Activated CD8-positive, alpha-beta memory T cell treated with anti-CD3 and anti-CD28 coated beads, Interleukin-2, amount 10 ng/mL, durations not matched to agents 7 days and 5 days (primary cell): ENCODE measurements around the gene TBX5. TPM values are rescaled to one million over a fixed set of nuclear protein-coding genes. Genes with fewer than 3 reads are reported as not detected.
A peak's percentile ranks its signal among the peaks of the same experiment; 100 is the strongest.

Experiments
- ATAC-seq: fragments of 150-1000 bp; cut with Tn5 transposase; one replicate; pipeline ENCODE4 v1.10.0; 2021; ENCODE audit warnings: moderate library complexity
- CTCF ChIA-PET: fragments of 350-600 bp; sonication (Branson Sonifier 250); formaldehyde crosslinking; loops from one replicate; lab custom pipeline; 2021; ENCODE audit warnings: antibody characterized with exemption; lab: Charles Lee
- DNase-seq: peaks from one replicate; pipeline ENCODE4 v3.0.0-alpha.2; 2020
- H3K27ac Mint-ChIP-seq: one replicate; pipeline ENCODE4 v1.8.0; 2021; ENCODE audit warnings: mild to moderate bottlenecking, mixed read lengths
- H3K27me3 Mint-ChIP-seq: one replicate; pipeline ENCODE4 v1.8.0; 2021; ENCODE audit warnings: mixed read lengths
- H3K36me3 Mint-ChIP-seq: one replicate; pipeline ENCODE4 v1.8.0; 2021; ENCODE audit warnings: mild to moderate bottlenecking, mixed read lengths
- H3K4me1 Mint-ChIP-seq: one replicate; pipeline ENCODE4 v1.8.0; 2021; ENCODE audit warnings: mixed read lengths
- H3K4me3 Mint-ChIP-seq: one replicate; pipeline ENCODE4 v1.8.0; 2021; ENCODE audit warnings: mild to moderate bottlenecking, moderate library complexity, mixed read lengths
- H3K9me3 Mint-ChIP-seq: one replicate; pipeline ENCODE4 v1.8.0; 2022; ENCODE audit warnings: low read depth, mixed read lengths
- total RNA-seq, 2 experiments: library from RNA; stranded (reverse); gene quantifications; one replicate each; pipeline ENCODE4 v1.2.3, GENCODE V29; 2021

TBX5 gene
- total RNA-seq, 2 experiments from 2014 or later: not detected

GRCh38 chr12:114406316-114406983 is 506 bp upstream of the TBX5 start:
- Mint-ChIP-seq H3K9me3 (peaks cover 4% of the 10 kb centered on the region), H3K4me3 (no peak overlapping the region), H3K4me1 (no peaks in the 10 kb centered on the region), H3K27ac (peak overlapping the region; percentile 49), H3K36me3 (peaks cover 7% of the 10 kb centered on the region), H3K27me3 (peaks cover 97% of the 10 kb centered on the region)
- DNase-seq (no peak), ATAC-seq (no peak)
- CTCF ChIA-PET: no interaction called here

- Mint-ChIP-seq H3K27me3 (peaks cover 96% of the 10 kb centered on the region), H3K4me3 (no peak overlapping the region), H3K36me3 (peaks cover 7% of the 10 kb centered on the region), H3K9me3 (no peaks in the 10 kb centered on the region), H3K27ac (no peak overlapping the region), H3K4me1 (no peaks in the 10 kb centered on the region)
- CTCF ChIA-PET: no interaction called here
- ATAC-seq (no peak), DNase-seq (no peak)
Observed at GRCh38 chr12:114404926-114405518, 922 bp downstream of the TBX5 start.

- CTCF ChIA-PET: no interaction called here
Observed at GRCh38 chr12:114404083-114404925, 1.6 kb downstream of the TBX5 start.

GRCh38 chr12:114403690-114404066 is 2.3 kb downstream of the TBX5 start:
- Mint-ChIP-seq H3K9me3 (no peaks in the 10 kb centered on the region), H3K27me3 (peaks cover 97% of the 10 kb centered on the region), H3K4me1 (no peaks in the 10 kb centered on the region), H3K36me3 (peaks cover 2% of the 10 kb centered on the region), H3K27ac (peak overlapping the region; percentile 19), H3K4me3 (no peak overlapping the region)
- CTCF ChIA-PET: no interaction called here
- DNase-seq (no peak), ATAC-seq (no peak)

More at GRCh38 chr12:114404083-114404925, 1.6 kb downstream of the TBX5 start:
- Mint-ChIP-seq H3K36me3 (peaks cover 4% of the 10 kb centered on the region), H3K27ac (peak overlapping the region; percentile 43), H3K9me3 (no peaks in the 10 kb centered on the region), H3K27me3 (peaks cover 96% of the 10 kb centered on the region), H3K4me1 (no peaks in the 10 kb centered on the region), H3K4me3 (no peak overlapping the region)
- DNase-seq (no peak), ATAC-seq (no peak)

- Mint-ChIP-seq H3K27me3 (peaks cover 97% of the 10 kb centered on the region), H3K4me3 (no peak overlapping the region), H3K36me3 (peaks cover 1% of the 10 kb centered on the region), H3K27ac (no peak overlapping the region), H3K4me1 (no peaks in the 10 kb centered on the region), H3K9me3 (no peaks in the 10 kb centered on the region)
- ATAC-seq (no peak), DNase-seq (no peak)
- CTCF ChIA-PET: no interaction called here
Observed at GRCh38 chr12:114403011-114403689, 2.8 kb downstream of the TBX5 start.

GRCh38 chr12:114402084-114402717 is 3.7 kb downstream of the TBX5 start:
- H3K36me3 Mint-ChIP-seq: peaks cover 1% of the 10 kb centered on the region
- no peaks in the 10 kb centered on the region for H3K9me3 Mint-ChIP-seq
- ATAC-seq (no peak), DNase-seq (no peak)
- H3K27ac Mint-ChIP-seq: no peak overlapping the region
- CTCF ChIA-PET: no interaction called here
- no peak overlapping the region for H3K4me3 Mint-ChIP-seq
- H3K27me3 Mint-ChIP-seq: peaks cover 97% of the 10 kb centered on the region
- no peaks in the 10 kb centered on the region for H3K4me1 Mint-ChIP-seq

GRCh38 chr12:114401328-114402083 is 4.4 kb downstream of the TBX5 start:
- Mint-ChIP-seq H3K36me3 (no peaks in the 10 kb centered on the region), H3K4me1 (no peaks in the 10 kb centered on the region), H3K27me3 (peaks cover 97% of the 10 kb centered on the region), H3K9me3 (no peaks in the 10 kb centered on the region), H3K4me3 (no peak overlapping the region), H3K27ac (no peak overlapping the region)
- ATAC-seq: no peak
- no peak for DNase-seq
- CTCF ChIA-PET: no interaction called here

- Mint-ChIP-seq H3K27me3 (peaks cover 95% of the 10 kb centered on the region), H3K9me3 (no peaks in the 10 kb centered on the region), H3K36me3 (no peaks in the 10 kb centered on the region), H3K27ac (no peak overlapping the region), H3K4me1 (no peaks in the 10 kb centered on the region), H3K4me3 (no peak overlapping the region)
- DNase-seq: no peak
- CTCF ChIA-PET: no interaction called here
- no peak for ATAC-seq
Observed at GRCh38 chr12:114400925-114401324, 5.0 kb downstream of the TBX5 start.

GRCh38 chr12:114400361-114400811 is 5.6 kb downstream of the TBX5 start:
- peaks cover 95% of the 10 kb centered on the region for H3K27me3 Mint-ChIP-seq
- ATAC-seq: no peak
- H3K9me3 Mint-ChIP-seq: no peaks in the 10 kb centered on the region
- no peaks in the 10 kb centered on the region for H3K4me1 Mint-ChIP-seq
- H3K27ac Mint-ChIP-seq: no peak overlapping the region
- H3K36me3 Mint-ChIP-seq: no peaks in the 10 kb centered on the region
- H3K4me3 Mint-ChIP-seq: no peak overlapping the region
- CTCF ChIA-PET: no interaction called here
- DNase-seq: no peak

GRCh38 chr12:114399664-114400211 is 6.2 kb downstream of the TBX5 start:
- Mint-ChIP-seq H3K9me3 (no peaks in the 10 kb centered on the region), H3K4me3 (no peak overlapping the region), H3K36me3 (no peaks in the 10 kb centered on the region)

GRCh38 chr12:114397978-114398881 is 7.7 kb downstream of the TBX5 start:
- no peaks in the 10 kb centered on the region for H3K4me1 Mint-ChIP-seq
- no peaks in the 10 kb centered on the region for H3K36me3 Mint-ChIP-seq
- no peaks in the 10 kb centered on the region for H3K9me3 Mint-ChIP-seq
- H3K27me3 Mint-ChIP-seq: peaks cover 94% of the 10 kb centered on the region
- H3K27ac Mint-ChIP-seq: no peak overlapping the region
- no peak for DNase-seq
- CTCF ChIA-PET: no interaction called here
- ATAC-seq: no peak
- H3K4me3 Mint-ChIP-seq: no peak overlapping the region

More at GRCh38 chr12:114399664-114400211, 6.2 kb downstream of the TBX5 start:
- CTCF ChIA-PET: no interaction called here
- no peaks in the 10 kb centered on the region for H3K4me1 Mint-ChIP-seq
- peaks cover 95% of the 10 kb centered on the region for H3K27me3 Mint-ChIP-seq
- no peak for ATAC-seq
- no peak overlapping the region for H3K27ac Mint-ChIP-seq
- DNase-seq: no peak
